ENCODE data around the gene NSL1. TPM values are rescaled to one million over a fixed set of nuclear protein-coding genes. Genes with fewer than 3 reads are reported as not detected.

NSL1 gene
- total RNA-seq, 4 donors from 2014 or later: 10.8 to 22.3 (median 16.9) TPM

- Histone ChIP-seq H3K4me3 (no peak overlapping the region), H3K27ac (no peak overlapping the region), H3K27me3 (no peaks in the 10 kb centered on the region), H3K4me1 (peaks cover 0 to 38% (median 12%) of the 10 kb centered on the region in 3 donors), H3K9me3 (no peaks in the 10 kb centered on the region), H3K36me3 (peaks cover 0 to 7% (median 0%) of the 10 kb centered on the region in 3 donors)
- 49 to 67% methylated on average over 7 to 8 of the region's 8 CpGs for WGBS, 2 donors
- intact Hi-C loops (cut with DNase I): no loop called here
- TF ChIP-seq CTCF (IDR thresholded peaks at IDR 0.05): no peak
- no peak for TF ChIP-seq POLR2A (IDR thresholded peaks at IDR 0.05)
- DNase-seq: no peak
These were observed 37.4 kb downstream of the NSL1 start for GRCh38 chr1:212754193-212754592.

DNA sequence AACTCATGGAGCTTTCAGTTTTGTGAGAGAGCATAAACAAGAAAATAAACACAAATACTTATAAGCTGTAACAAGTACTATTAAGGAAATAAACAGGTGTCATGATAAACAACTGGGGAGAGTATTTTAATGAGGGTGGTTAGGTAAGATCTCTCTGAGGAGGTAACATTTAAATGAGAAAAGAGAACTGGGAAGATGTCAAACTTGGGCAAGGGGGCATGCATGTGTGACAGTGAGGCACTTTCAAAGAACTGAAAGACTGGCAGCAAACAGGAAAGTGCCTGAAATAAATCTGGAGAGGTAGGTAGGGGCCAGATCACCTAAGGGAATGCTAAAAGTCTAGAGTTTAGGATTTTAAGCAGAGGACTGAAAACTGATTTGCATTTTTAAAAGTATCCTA, 37.8 kb downstream of the NSL1 start:
- H3K27ac ChIP-seq: no peak overlapping the region
- H3K9me3 ChIP-seq: no peaks in the 10 kb centered on the region
- intact Hi-C loops (cut with DNase I): no loop called here
- H3K36me3 ChIP-seq: peaks cover 0 to 7% (median 0%) of the 10 kb centered on the region in 3 donors
- no peaks in the 10 kb centered on the region for H3K27me3 ChIP-seq
- no peak overlapping the region for H3K4me3 ChIP-seq
- peaks cover 0 to 38% (median 12%) of the 10 kb centered on the region in 3 donors for H3K4me1 ChIP-seq
- no peak for DNase-seq
- TF ChIP-seq POLR2A (IDR thresholded peaks at IDR 0.05) (no peak), CTCF (IDR thresholded peaks at IDR 0.05) (no peak)

- Histone ChIP-seq H3K4me1 (peaks cover 0 to 38% (median 12%) of the 10 kb centered on the region in 3 donors), H3K36me3 (peaks cover 0 to 7% (median 0%) of the 10 kb centered on the region in 3 donors), H3K27me3 (no peaks in the 10 kb centered on the region), H3K27ac (peak overlapping the region in 3 of 4 donors; percentile 32 to 64 (median 63)), H3K4me3 (peak overlapping the region in 3 of 4 donors; percentile 5 to 47 (median 15)), H3K9me3 (no peaks in the 10 kb centered on the region)
- TF ChIP-seq POLR2A (IDR thresholded peaks at IDR 0.05) (no peak), CTCF (IDR thresholded peaks at IDR 0.05) (no peak)
- WGBS, 2 donors: 22 to 37% methylated on average over 3 of the region's 3 CpGs
- DNase-seq: no peak
- intact Hi-C loops (cut with DNase I): no loop called here
These were observed 38.6 kb downstream of the NSL1 start for GRCh38 chr1:212752934-212753497.

DNA sequence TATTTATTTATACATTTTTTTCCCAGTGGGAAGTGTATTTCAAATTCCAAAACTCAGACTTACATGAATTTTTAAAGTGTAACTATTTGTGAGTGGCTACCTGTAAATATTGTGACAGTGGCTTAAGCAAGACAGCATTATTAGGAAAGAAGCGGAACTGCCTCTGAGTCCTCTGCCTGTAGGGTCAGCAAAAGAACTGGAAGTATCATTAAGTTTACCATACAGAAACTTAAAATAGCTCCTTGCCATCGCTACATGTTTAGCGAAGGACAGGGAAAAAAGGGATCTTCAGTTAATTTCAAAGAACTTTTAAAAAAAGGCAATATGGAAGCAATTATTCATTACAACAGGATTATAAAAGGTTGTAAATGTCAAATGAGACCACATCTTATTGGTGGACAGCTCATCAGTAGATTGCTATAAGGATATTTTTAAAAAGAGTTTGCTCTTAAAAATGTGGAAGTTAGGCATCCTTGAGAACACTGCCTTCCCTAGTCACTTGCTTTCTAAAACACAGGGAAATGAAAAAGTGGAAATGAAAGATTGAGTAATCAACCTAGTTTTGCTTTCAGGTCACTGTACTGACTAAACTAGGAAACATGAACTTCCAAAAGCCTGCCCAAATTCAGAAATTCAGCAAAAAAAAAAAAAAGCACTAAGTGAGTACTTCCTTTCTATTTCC, 39.2 kb downstream of the NSL1 start:
- TF ChIP-seq CTCF (IDR thresholded peaks at IDR 0.05): no peak
- TF ChIP-seq POLR2A (IDR thresholded peaks at IDR 0.05): no peak
- peaks cover 0 to 7% (median 0%) of the 10 kb centered on the region in 3 donors for H3K36me3 ChIP-seq
- H3K27ac ChIP-seq: peak overlapping the region in 2 of 4 donors; percentile 32 to 63
- peaks cover 0 to 38% (median 12%) of the 10 kb centered on the region in 3 donors for H3K4me1 ChIP-seq
- WGBS, 2 donors: 40 to 86% methylated on average over 3 of the region's 3 CpGs
- intact Hi-C loops (cut with DNase I): no loop called here
- H3K4me3 ChIP-seq: peak overlapping the region in 3 of 4 donors; percentile 5 to 47 (median 15)
- H3K27me3 ChIP-seq: no peaks in the 10 kb centered on the region
- no peaks in the 10 kb centered on the region for H3K9me3 ChIP-seq
- no peak for DNase-seq

GRCh38 chr1:212749821-212750535, 41.6 kb downstream of the NSL1 start:
- WGBS, 2 donors: 9 to 16% methylated on average over 4 of the region's 4 CpGs
- Histone ChIP-seq H3K4me1 (peaks cover 0 to 38% (median 12%) of the 10 kb centered on the region in 3 donors), H3K4me3 (no peak overlapping the region), H3K27me3 (no peaks in the 10 kb centered on the region), H3K27ac (peak overlapping the region in 2 of 4 donors; percentile 20 to 28), H3K9me3 (no peaks in the 10 kb centered on the region), H3K36me3 (no peaks in the 10 kb centered on the region)
- intact Hi-C loops (cut with DNase I): no loop called here
- no peak for DNase-seq
- no peak for TF ChIP-seq POLR2A (IDR thresholded peaks at IDR 0.05)
- peak in 5 of 6 experiments; percentile 41 to 68 (median 61) for TF ChIP-seq CTCF (IDR thresholded peaks at IDR 0.05)
